CD1c-positive myeloid dendritic cell (primary cell): Measurements from ENCODE around the gene RECK.
"Not testable (repeated sequence)": the region's sequence is repeated elsewhere in the genome, so short reads cannot be mapped to it uniquely, and the experiment has no call there.

Experiments used
- DNase-seq: peaks from one replicate; pipeline ENCODE4 v3.0.0-alpha.2; 2016; ENCODE audit errors: extremely low spot score

RECK gene

DNA sequence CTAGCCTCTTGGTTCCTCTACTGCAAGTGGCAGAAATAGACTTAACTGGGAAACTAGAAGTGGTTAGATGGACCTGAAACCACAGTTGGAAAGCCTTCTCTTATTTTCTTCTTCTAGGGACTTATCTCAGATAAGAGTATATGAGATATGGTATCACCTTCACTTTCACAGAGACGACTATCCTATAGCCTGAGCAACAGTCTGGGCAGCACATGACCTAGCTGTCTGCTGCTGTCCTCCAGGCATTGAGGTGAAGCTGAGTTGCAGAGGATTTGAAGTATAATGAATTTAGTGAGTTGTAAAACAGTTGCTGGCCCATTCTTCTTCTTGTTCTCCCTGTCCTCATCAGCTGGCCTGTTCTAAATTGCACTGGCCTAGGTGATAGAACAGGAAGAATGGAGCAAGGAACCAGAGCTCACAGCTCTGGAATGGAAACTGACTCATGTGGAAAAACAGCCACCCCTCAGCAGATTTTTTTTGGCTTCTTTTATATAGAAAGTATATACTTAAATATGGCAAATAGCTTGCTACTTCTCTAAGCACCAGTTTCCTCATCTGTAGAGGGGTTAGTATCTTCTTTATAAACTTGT is 27.8 kb downstream of the RECK start:
- DNase-seq = no peak

GRCh38 chr9:36074055-36074454 is 37.3 kb downstream of the RECK start:
- DNase-seq = no peak

DNA sequence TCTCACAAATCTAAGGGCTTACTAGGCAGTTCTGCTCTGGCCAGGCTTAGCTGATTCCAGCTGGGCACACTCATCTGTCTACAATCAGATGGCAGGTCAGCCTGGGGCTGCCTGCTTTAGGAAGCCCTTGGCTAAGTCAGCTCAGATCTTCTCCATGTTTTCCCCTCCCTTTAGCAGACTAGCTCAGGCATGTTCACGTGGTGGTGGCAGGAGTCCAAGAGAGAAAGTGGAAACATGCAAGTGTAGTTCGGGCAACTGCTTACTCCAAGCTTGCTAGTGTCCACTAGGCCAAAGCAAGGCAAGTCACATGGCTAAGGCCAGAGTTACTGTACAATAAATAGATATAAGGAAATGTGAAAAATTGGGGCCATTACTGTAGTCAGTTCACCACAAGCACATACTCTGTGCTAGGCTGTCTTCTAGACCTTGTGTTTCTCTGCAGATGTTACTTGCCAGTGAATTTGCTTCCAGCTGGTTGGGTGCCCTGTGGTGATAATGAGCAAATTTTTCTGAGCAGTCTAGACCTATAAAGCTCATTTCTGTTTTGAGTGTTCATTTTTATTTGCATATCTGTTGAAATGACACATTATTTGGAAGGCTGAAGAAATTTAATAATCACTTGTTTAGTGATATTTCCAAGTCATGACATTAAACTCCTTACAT is 38.3 kb downstream of the RECK start:
- DNase-seq = no peak

DNA sequence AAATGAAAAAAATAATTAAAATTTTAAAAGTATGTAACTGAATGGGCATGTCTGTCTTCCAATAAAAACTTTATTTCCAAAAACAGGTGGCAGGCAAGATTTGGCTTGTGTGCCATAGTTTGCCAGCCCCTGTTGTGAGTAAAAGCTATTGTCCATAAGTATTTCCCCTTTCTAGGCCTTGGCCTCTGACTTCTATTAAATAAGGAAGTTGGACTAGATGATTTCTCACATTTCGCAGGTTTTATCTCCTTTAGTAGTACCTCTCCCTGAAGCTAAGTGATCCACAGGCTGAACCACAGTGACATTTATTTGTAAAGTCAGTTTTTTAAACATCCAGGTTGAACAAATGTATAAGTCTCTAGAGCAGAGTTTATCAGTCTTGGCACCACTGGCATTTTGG is 41.3 kb downstream of the RECK start:
- DNase-seq = peak; percentile 57

DNA sequence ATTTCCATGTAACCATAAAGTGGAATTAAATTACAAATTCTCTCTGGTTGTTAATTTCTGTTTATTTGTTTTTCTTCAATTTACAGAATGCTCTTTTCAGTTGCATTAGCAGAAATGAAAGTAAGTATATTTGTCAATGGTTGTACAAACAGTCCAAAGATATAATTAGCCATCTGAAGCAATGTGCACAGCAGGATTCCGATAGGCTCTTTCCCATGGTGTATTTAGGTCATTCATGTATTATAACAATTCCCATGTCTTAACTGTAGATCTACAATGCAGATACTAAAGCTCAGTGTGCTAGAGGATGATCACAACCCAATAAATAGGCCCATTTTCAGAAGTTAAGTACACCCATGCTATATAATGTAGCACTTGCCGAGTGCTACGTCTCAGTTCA is 43.8 kb downstream of the RECK start:
- DNase-seq = no peak

- DNase-seq = no peak
Measured at GRCh38 chr9:36082931-36083330, 46.2 kb downstream of the RECK start.

DNA sequence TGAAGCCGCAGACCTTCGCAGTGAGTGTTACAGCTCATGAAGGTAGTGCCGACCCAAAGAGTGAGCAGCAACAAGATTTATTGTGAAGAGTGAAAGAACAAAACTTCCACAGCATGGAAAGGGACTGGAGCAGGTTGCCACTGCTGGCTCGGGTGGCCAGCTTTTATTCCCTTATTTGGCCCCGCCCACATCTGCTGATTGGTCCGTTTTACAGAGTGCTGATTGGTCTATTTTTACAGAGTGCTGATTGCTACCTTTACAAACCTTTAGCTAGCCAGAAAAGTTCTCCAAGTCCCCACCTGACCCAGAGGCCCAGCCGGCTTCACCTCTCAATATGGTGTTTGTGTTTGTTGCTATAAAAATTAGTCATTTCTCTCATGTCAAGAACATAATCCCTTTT is 49.7 kb downstream of the RECK start:
- no peak for DNase-seq

DNA sequence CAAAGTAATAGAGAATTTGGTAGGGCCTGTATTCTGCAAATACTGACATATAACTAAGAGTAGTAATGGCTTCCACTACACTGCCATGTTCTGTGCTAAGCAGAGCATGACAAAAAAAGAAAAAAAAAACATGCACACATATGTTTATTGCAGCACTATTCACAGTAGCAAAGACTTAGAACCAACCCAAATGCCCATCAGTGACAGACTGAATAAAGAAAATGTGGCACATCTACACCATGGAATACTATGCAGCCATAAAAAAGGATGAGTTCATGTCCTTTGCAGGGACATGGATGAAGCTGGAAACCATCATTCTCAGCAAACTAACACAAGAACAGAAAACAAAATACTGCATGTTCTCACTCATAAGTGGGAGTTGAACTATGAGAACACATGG is 50.3 kb downstream of the RECK start:
- DNase-seq = not testable (repeated sequence)

GRCh38 chr9:36088020-36088419 is 51.3 kb downstream of the RECK start:
- no peak for DNase-seq

DNA sequence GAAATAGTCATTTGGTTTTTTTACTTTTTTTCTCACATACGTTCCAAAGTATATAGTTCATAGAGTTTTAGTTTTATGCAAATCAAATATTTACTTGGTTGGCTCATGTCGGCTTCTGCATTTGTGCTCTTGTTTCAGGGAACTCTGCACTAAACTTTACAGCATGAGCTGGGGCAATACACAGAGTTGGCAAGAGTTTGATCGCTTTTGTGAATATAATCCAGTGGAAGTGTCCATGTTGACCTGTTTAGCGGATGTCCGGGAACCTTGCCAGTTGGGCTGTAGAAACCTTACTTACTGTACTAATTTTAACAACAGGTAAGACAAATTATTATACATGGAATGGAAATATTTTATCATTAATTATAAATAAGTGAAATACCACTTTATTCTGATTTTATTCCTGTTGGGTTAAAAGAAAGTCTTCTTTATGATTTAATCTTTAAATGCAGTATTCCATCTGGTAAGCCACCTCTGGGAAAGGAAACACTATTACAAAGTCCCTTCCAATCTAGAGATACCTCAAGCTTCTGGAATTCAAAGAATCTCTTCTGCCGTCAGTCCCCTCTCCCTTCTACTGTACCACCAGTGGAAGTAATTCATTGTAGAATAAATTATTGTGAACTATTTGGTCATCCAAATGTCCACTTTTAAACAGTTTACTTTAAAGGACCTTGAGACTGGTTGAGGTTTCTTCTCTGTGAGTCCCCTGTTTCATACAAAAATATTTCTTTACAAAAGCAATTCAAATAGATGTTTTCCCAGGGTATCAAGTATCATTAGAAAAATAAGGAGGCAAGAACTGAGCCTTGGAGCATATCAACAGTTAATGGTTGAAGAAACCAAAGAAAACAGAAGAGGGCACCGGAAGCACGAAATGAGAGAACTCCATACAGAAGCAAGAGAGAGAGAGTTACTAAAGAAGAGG is 54.6 kb downstream of the RECK start:
- no peak for DNase-seq

DNA sequence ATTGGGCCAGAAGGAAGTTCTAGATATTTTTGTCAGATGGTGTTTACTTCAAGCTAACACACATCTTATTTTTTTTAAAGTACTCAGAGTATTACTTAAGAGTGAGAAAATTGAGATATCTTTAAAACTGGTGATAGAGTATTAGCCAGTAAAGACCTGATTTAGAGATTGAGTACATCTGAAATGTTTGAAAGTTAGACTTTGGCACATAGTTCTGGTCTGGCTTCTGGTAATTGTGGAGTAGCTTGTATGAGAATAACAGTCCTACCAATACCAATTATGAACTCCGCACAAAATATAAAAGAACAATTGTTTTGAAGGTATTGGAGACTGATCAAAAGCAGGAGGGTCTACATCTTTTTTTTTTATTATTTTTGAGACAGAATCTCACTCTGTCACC is 55.3 kb downstream of the RECK start:
- no peak for DNase-seq

- peak; percentile 61 for DNase-seq
Measured at GRCh38 chr9:36092509-36093215, 55.9 kb downstream of the RECK start.

DNA sequence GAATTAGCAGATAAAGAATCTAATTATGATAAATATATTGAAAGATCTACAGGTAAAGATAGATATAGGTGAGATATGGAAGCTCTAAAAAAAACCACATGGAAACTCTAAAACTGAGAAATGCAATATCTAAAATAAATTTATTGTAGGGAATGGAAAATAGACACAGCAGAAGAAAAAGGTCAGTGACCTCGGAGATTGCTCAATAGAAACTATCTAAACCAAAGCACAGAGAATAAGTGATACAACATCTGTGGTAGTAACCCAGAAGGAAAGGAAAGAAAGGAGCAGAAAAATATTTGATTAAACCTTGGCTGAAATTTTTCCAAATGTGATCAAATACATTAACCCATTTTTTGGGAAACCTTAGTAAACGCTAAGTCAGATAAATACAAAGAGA is 56.7 kb downstream of the RECK start:
- DNase-seq = no peak

DNA sequence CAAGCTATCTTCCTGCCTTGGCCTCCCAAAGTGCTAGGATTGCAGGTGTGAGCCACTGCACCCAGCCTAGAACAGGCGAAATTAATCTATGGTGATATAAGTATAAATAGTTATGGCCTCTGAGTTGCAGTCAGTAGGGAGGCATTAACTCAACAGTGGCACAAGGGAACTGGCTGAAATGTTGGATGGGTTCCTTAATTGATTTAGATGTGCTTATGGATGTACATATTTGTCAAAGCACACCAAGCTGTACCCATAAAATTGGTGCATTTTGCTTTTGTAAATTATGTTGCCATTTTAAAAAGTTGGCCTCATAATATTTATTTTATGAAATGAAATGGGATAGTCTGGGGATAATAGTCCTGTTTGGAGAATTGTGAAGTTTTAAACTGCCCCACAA is 63.0 kb downstream of the RECK start:
- DNase-seq = no peak

GRCh38 chr9:36100532-36100931 is 63.8 kb downstream of the RECK start:
- DNase-seq = no peak

DNA sequence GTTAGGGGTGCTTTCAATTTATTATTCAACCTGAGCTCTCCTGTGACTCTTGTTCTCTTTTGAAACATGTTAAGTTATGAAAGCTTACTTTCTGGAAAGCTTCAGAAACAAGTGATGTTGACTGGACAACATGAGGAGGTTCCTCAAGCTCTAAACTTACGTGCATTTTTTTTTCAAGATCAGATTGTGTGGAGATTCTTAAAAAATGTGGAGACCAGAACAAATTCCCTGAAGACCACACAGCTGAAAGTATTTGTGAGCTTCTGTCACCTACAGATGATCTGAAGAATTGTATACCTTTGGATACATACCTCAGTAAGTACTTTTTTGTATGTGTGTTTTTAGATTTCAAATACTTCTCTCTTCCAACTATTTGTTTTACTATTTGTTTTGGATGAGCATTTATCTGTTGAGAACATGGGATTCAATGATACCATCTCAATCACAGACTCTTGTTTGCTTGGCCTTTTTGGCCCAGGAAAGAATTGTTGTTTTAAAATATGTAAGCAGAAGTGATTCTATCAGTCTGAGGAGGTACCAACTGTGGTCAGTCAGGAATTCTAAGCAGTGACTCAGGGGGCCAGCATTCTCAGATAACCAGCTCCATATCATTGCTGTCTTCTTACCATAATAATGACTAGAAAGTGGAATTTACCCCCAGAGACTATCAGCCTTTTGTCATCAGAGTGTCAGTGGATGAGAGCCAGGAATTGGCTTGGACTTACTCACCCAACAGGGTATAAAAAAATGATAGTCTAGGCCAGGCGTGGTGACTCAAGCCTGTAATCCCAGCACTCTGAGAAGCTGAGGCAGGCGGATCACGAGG is 65.4 kb downstream of the RECK start:
- no peak for DNase-seq

DNA sequence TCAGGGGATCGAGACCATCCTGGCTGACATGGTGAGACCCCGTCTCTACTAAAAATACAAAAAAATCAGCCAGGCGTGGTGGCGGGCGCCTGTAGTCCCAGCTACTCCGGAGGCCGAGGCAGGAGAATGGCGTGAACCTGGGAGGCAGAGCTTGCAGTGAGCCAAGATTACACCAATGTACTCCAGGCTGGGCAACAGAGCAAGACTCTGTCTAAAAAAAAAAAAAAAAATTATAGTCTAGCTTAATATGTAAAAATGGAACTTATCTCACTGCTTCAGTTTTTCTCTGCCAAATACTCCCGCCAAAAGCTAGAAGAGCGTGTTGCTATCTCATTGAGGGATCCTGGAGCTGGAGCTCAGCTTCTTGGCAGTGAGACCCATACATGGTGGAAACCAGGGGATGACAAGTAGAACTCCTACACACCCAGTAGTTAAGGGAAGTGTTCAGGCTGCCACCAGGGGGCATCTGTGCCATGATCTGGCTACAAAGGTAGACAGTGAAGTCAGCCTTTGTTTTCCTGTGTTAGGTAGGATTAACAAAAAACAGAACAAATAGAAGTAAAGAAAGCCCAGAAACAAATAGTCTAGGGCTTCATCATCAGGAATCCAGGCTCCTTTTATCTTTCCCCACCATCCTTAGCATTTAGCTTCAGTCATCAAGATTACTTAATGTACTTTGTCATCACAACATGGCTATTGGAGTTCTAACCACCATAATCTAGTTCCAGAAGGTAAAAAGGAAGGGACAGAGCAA is 66.2 kb downstream of the RECK start:
- DNase-seq = peak; percentile 90

GRCh38 chr9:36109071-36109470 is 72.4 kb downstream of the RECK start:
- no peak for DNase-seq

DNA sequence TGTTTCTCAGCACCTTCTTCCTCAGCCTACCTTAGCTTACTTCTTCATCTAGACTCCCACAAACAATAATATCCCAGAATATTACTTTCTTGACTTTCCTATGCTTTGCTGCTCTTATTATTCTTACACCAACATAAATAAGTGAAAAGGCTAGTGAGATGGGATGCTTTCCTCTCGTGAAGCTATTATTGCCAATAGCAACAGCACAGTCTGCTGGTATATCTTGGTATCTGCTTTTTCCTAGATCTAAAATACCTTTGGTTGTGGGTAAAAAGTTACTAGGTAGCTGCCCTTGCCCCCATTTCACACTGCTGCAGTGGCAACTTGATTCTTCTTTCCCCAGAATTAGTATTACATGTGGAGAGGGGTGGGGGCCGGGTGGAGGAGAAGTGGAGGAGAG is 73.7 kb downstream of the RECK start:
- no peak for DNase-seq

GRCh38 chr9:36112516-36112915 is 75.8 kb downstream of the RECK start:
- no peak for DNase-seq

DNA sequence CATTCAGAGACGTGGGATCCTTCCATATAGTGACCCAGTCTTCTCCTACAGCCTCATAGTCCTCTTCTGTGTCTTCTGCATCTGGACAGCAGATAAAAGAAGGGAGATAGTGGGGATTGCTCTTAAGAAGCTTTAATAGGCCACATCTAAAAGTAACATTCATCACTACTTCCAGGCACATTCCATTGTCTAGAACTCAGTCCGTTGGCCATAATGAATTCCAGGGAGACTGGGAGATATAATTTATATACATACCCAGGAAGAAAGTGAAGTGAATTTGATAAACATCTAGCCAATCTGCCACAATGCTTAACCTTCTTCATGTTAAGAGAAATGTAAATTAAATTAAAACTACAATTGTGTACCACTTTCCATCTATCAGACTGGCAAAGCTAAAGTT is 77.3 kb downstream of the RECK start:
- DNase-seq = no peak
